HepG2 (cell line): Measurements from ENCODE around the gene ITGB1. TPM values are rescaled to one million over a fixed set of nuclear protein-coding genes. Genes with fewer than 3 reads are reported as not detected.

Experiments
- ATF7-NPFF ChIP-seq: sonication (generic); formaldehyde crosslinking; IDR thresholded peaks from 2 replicates; pipeline ENCODE4 v1.8.1; 2023; ENCODE audit warnings: mild to moderate bottlenecking, low read depth, missing genetic modification reagents, moderate library complexity
- CC2D1A ChIP-seq: sonication (generic); formaldehyde crosslinking; IDR thresholded peaks from 2 replicates; pipeline ENCODE4 v1.8.1; 2023; ENCODE audit warnings: mild to moderate bottlenecking, missing genetic modification reagents
- HMGXB3 ChIP-seq: sonication (generic); formaldehyde crosslinking; IDR thresholded peaks from 2 replicates; pipeline ENCODE4 v1.4.0; 2020; ENCODE audit warnings: missing genetic modification reagents, borderline replicate concordance
- MED13 ChIP-seq: sonication (generic); formaldehyde crosslinking; IDR thresholded peaks from 2 replicates; pipeline ENCODE4 v1.5.0; 2020; ENCODE audit warnings: missing genetic modification reagents
- PRMT3 ChIP-seq: sonication (generic); formaldehyde crosslinking; IDR thresholded peaks from 2 replicates; pipeline ENCODE4 v1.8.1; 2022; ENCODE audit warnings: low read depth, mild to moderate bottlenecking, moderate library complexity, missing genetic modification reagents, borderline replicate concordance
- RARA ChIP-seq: IDR thresholded peaks from 2 replicates; pipeline ENCODE4 v1.6.1; 2016; ENCODE audit warnings: missing genetic modification reagents, missing compliant biosample characterization
- SP1 ChIP-seq, 2 experiments: fragments of 450-650 bp in 1 of 2; sonication (generic) in 1 of 2; formaldehyde crosslinking in 1 of 2; IDR thresholded peaks; 2 replicates each; pipeline versions ENCODE4 v1.4.0 to v1.6.1; 2016 to 2020; ENCODE audit warnings: missing genetic modification reagents in 1 of 2
- U2AF2 ChIP-seq: fragments of 200-400 bp; formaldehyde crosslinking; IDR thresholded peaks from 2 replicates; pipeline ENCODE4 v1.6.1; 2017; ENCODE audit warnings: low read depth, mild to moderate bottlenecking, low read length
- ZBTB37 ChIP-seq: sonication (generic); formaldehyde crosslinking; IDR thresholded peaks from 2 replicates; pipeline ENCODE4 v1.4.0; 2020; ENCODE audit warnings: mild to moderate bottlenecking, missing genetic modification reagents
- ZNF142 ChIP-seq: sonication (generic); formaldehyde crosslinking; IDR thresholded peaks from 2 replicates; pipeline ENCODE4 v1.4.0; 2020; ENCODE audit warnings: missing genetic modification reagents
- ZNF234 ChIP-seq: sonication (generic); formaldehyde crosslinking; conservative IDR thresholded peaks from 2 replicates; pipeline ENCODE4 v1.5.1; 2020; ENCODE audit warnings: mild to moderate bottlenecking, missing genetic modification reagents
- ZNF282 ChIP-seq: fragments of 450-650 bp; IDR thresholded peaks from 2 replicates; pipeline ENCODE4 v1.6.1; 2018; ENCODE audit not compliant: partially characterized antibody
- ZNF766 ChIP-seq: sonication (generic); formaldehyde crosslinking; IDR thresholded peaks from 2 replicates; pipeline ENCODE4 v1.5.0; 2020; ENCODE audit warnings: missing genetic modification reagents, borderline replicate concordance
- ZNF776 ChIP-seq: sonication (generic); formaldehyde crosslinking; IDR thresholded peaks from 2 replicates; pipeline ENCODE4 v1.4.0; 2020; ENCODE audit warnings: mild to moderate bottlenecking, missing genetic modification reagents
- ZNF784 ChIP-seq: sonication (generic); formaldehyde crosslinking; IDR thresholded peaks from 2 replicates; pipeline ENCODE4 v1.5.1; 2020; ENCODE audit warnings: missing genetic modification reagents, mild to moderate bottlenecking, borderline replicate concordance
- polyA plus RNA-seq, 8 experiments: library from polyadenylated mRNA; depleted of rRNA in 3 of 8; stranded (reverse) in 7 of 8; unstranded in 1 of 8; fragments of >200 nt; fragmentation: Illumina TruSeq in 4 of 8; extraction: Trizol in 4 of 8; gene quantifications; 2 replicates each; pipeline versions ENCODE4 v1.2.1 to v1.2.3, GENCODE V29; 2011 to 2016; ENCODE audit warnings: low read depth in 4 of 8, missing spikeins in 1 of 8, mixed read lengths in 1 of 8; ENCODE audit not compliant: insufficient read depth in 1 of 8
- total RNA-seq, 5 experiments: library from RNA; depleted of rRNA; stranded (reverse); fragments of >200 nt; fragmentation: Illumina TruSeq; extraction: Trizol; gene quantifications; 2 replicates each; pipeline ENCODE4 v1.2.3, GENCODE V29; 2016; ENCODE audit warnings: low read depth in 1 of 5

The ITGB1 gene
- total and polyA plus RNA-seq, 2 of the 13 experiments (the other 11 are each of a cell fraction or from before 2014, with no cell fraction given) = 190 to 204 TPM

GRCh38 chr10:32982911-32983909, 25.2 kb upstream of the ITGB1 start (continued):
- TF ChIP-seq ZNF142 (CRISPR knock-in tag) (no peak), ZNF766 (no peak), RARA (CRISPR knock-in tag) (peak; percentile 65), MED13 (CRISPR knock-in tag) (no peak), PRMT3 (no peak), SP1 (IDR thresholded peaks at IDR 0.05) (no peak), SP1 (CRISPR knock-in tag; IDR thresholded peaks at IDR 0.05) (no peak), U2AF2 (no peak), ZNF282 (no peak), ZBTB37 (CRISPR knock-in tag) (no peak), ATF7-NPFF (CRISPR knock-in tag) (no peak), ZNF234 (CRISPR knock-in tag) (no peak), ZNF784 (CRISPR knock-in tag) (0 out of 2 replicates have a peak, but pooled peaks have one; percentile 24), CC2D1A (CRISPR knock-in tag) (no peak), HMGXB3 (CRISPR knock-in tag) (no peak; the same call in 1 of the 2 replicates), ZNF776 (no peak)
